Stimulated activated CD4-positive, alpha-beta T cell treated with anti-CD3 and anti-CD28 coated beads, TNF-alpha, amount 100 ng/mL, for 48 hours (primary cell): ENCODE results near the gene AGFG2.
"Not testable (repeated sequence)": the region's sequence is repeated elsewhere in the genome, so short reads cannot be mapped to it uniquely, and the experiment has no call there.

Experiments
- DNase-seq, 3 donors: peaks; one replicate each; pipeline ENCODE4 v3.0.0-alpha.2; 2020; ENCODE audit warnings: low read depth in 3 of 3

The AGFG2 gene

GRCh38 chr7:100538654-100539435 is at the start of gene AGFG2:
AGFG2 (plus strand) TSS chr7:100539203; CDS start chr7:100539347, 144 bp downstream.
- DNase-seq, result peak; percentile 100

- no peak for DNase-seq
Observed at GRCh38 chr7:100489824-100490223, 49.2 kb upstream of the AGFG2 start.

GRCh38 chr7:100490483-100491191 is 48.4 kb upstream of the AGFG2 start:
- DNase-seq, result no peak

GRCh38 chr7:100491192-100491578 is 47.8 kb upstream of the AGFG2 start:
- no peak for DNase-seq

GRCh38 chr7:100492738-100493475 is 46.1 kb upstream of the AGFG2 start:
- no peak for DNase-seq

- peak in 2 of 3 donors; percentile 31 to 63 for DNase-seq
Observed at GRCh38 chr7:100493476-100494264, 45.3 kb upstream of the AGFG2 start.

- DNase-seq, result no peak
Observed at GRCh38 chr7:100496509-100496908, 42.5 kb upstream of the AGFG2 start.

- not testable (repeated sequence) for DNase-seq
Observed at GRCh38 chr7:100500743-100501142, 38.3 kb upstream of the AGFG2 start.

- not testable (repeated sequence) for DNase-seq
Observed at GRCh38 chr7:100504031-100504430, 35.0 kb upstream of the AGFG2 start.

- DNase-seq, result no peak
Observed at GRCh38 chr7:100504887-100505611, 34.0 kb upstream of the AGFG2 start.

GRCh38 chr7:100506356-100506923 is 32.6 kb upstream of the AGFG2 start:
- DNase-seq, result no peak

- no peak for DNase-seq
Observed at GRCh38 chr7:100509231-100509630, 29.8 kb upstream of the AGFG2 start.

GRCh38 chr7:100510437-100511239 is 28.4 kb upstream of the AGFG2 start:
- DNase-seq, result no peak

GRCh38 chr7:100513212-100513810 is 25.7 kb upstream of the AGFG2 start:
- no peak for DNase-seq

- no peak for DNase-seq
Observed at GRCh38 chr7:100515072-100515532, 23.9 kb upstream of the AGFG2 start.

GRCh38 chr7:100516135-100516812 is 22.7 kb upstream of the AGFG2 start:
- DNase-seq, result no peak

- no peak for DNase-seq
Observed at GRCh38 chr7:100517305-100517704, 21.7 kb upstream of the AGFG2 start.

- no peak for DNase-seq
Observed at GRCh38 chr7:100519580-100519979, 19.4 kb upstream of the AGFG2 start.

GRCh38 chr7:100520138-100520537 is 18.9 kb upstream of the AGFG2 start:
- DNase-seq, result no peak
